GM12878 (cell line): ENCODE results near the gene ASPM. TPM values are rescaled to one million over a fixed set of nuclear protein-coding genes. Genes with fewer than 3 reads are reported as not detected.

Source experiments
- ATAC-seq: fragments of 200-7000 bp; cut with Tn5 transposase; 3 replicates; pipeline ENCODE4 v1.9.1; 2020; ENCODE audit warnings: mild to moderate bottlenecking, moderate library complexity
- BruUV-seq: library from RNA; stranded (reverse); fragments of 400-500 nt; replicated peaks from 2 replicates; lab custom pipeline; 2021; lab: Mats Ljungman, UMichigan
- CTCF ChIA-PET: fragments of 300-600 bp; sonication (Branson Sonifier 250); formaldehyde crosslinking; extraction: SDS; loops from one replicate; lab custom pipeline; 2021; ENCODE audit warnings: inconsistent platforms; lab: Yijun Ruan, JAX
- POLR2A ChIA-PET: fragments of 350-600 bp; formaldehyde crosslinking; extraction: SDS; loops from one replicate; lab custom pipeline; 2021; ENCODE audit warnings: inconsistent platforms; lab: Charles Lee
- RAD21 ChIA-PET: fragments of 300-600 bp; sonication (Branson Sonifier 250); formaldehyde crosslinking; loops from one replicate; lab custom pipeline; 2023; ENCODE audit warnings: antibody characterized with exemption; ENCODE audit not compliant: unreplicated experiment; lab: Charles Lee
- SMC1A ChIA-PET: fragments of 300-600 bp; sonication (Branson Sonifier 250); formaldehyde crosslinking; loops from one replicate; lab custom pipeline; 2023; ENCODE audit not compliant: unreplicated experiment, uncharacterized antibody; lab: Charles Lee
- DNase-seq: peaks from one replicate; pipeline ENCODE4 v3.0.0-alpha.2; 2011; ENCODE audit warnings: low read depth, low spot score
- FAIRE-seq: peaks from 3 replicates; lab custom pipeline; 2011; peaks lifted over from hg19 to GRCh38; lab: Jason Lieb, UNC
- H2AFZ ChIP-seq: 2 replicates; pipeline ENCODE4 v1.6.0; 2011; ENCODE audit warnings: low read depth, low read length, control low read depth; ENCODE audit not compliant: control insufficient read depth
- H3K27ac ChIP-seq: 2 replicates; pipeline ENCODE4 v1.5.1; 2011; ENCODE audit warnings: control low read depth; ENCODE audit not compliant: control insufficient read depth, insufficient read depth
- H3K27me3 ChIP-seq, 2 experiments: replicated peaks in 1 of 2; 2 replicates each; pipeline versions ENCODE4 v1.6.0 to v1.6.1; 2011; ENCODE audit warnings: low read length in 1 of 2; ENCODE audit not compliant: control insufficient read depth in 2 of 2, insufficient read depth in 2 of 2
- H3K36me3 ChIP-seq, 2 experiments: 2 replicates each; pipeline ENCODE4 v1.5.1; 2011; ENCODE audit warnings: low read length in 1 of 2; ENCODE audit not compliant: control insufficient read depth in 2 of 2, insufficient read depth in 2 of 2
- H3K4me1 ChIP-seq: 2 replicates; pipeline ENCODE4 v1.6.1; 2011; ENCODE audit warnings: mild to moderate bottlenecking, low read length, moderate library complexity, mixed read lengths; ENCODE audit not compliant: control insufficient read depth, insufficient read depth
- H3K4me2 ChIP-seq: 2 replicates; pipeline ENCODE4 v1.6.0; 2011; ENCODE audit warnings: control low read depth; ENCODE audit not compliant: control insufficient read depth, insufficient read depth
- H3K4me3 ChIP-seq: fragments of 200-600 bp; sonication (generic); 2 replicates; pipeline ENCODE4 v1.5.1; 2016
- H3K79me2 ChIP-seq: 2 replicates; pipeline ENCODE4 v1.6.0; 2011; ENCODE audit warnings: low read length; ENCODE audit not compliant: control insufficient read depth, insufficient read depth
- H3K9ac ChIP-seq: 2 replicates; pipeline ENCODE4 v1.8.0; 2011; ENCODE audit warnings: low read length, control low read depth, mixed read lengths; ENCODE audit not compliant: control insufficient read depth, insufficient read depth
- H3K9me3 ChIP-seq: replicated peaks from 3 replicates; pipeline ENCODE4 v1.5.1; 2011; ENCODE audit warnings: mild to moderate bottlenecking, low read length; ENCODE audit not compliant: control insufficient read depth, insufficient read depth
- H4K20me1 ChIP-seq: 2 replicates; pipeline ENCODE4 v1.6.0; 2011; ENCODE audit not compliant: control insufficient read depth, insufficient read depth
- CBX3 ChIP-seq: fragments of 200-600 bp; sonication (generic); IDR thresholded peaks from 2 replicates; pipeline ENCODE4 v1.6.1; 2016; ENCODE audit warnings: low read depth, borderline replicate concordance
- CEBPB ChIP-seq, 2 experiments: fragments of 150-350 bp in 1 of 2; IDR thresholded peaks; 2 replicates each; pipeline ENCODE4 v1.6.1; 2012 to 2014; ENCODE audit warnings: low read depth in 2 of 2, low read length in 2 of 2, borderline replicate concordance in 1 of 2, inconsistent platforms in 1 of 2
- CREB1 ChIP-seq: IDR thresholded peaks from 2 replicates; pipeline ENCODE4 v1.6.1; 2012; ENCODE audit warnings: low read depth, mild to moderate bottlenecking, inconsistent platforms
- CTCF ChIP-seq, 3 experiments: IDR thresholded peaks in 2 of 3; conservative IDR thresholded peaks in 1 of 3; 2 replicates each; pipeline ENCODE4 v1.5.1; 2011; ENCODE audit warnings: low read depth in 3 of 3, low read length in 3 of 3, mild to moderate bottlenecking in 3 of 3, control low read depth in 2 of 3, moderate library complexity in 2 of 3, inconsistent platforms in 1 of 3, mixed read lengths in 1 of 3; ENCODE audit not compliant: control insufficient read depth in 2 of 3, insufficient read depth in 1 of 3; ENCODE audit errors: extremely low read depth in 1 of 3
- E2F8 ChIP-seq: fragments of 450-650 bp; IDR thresholded peaks from 2 replicates; pipeline ENCODE4 v1.6.1; 2018; ENCODE audit warnings: mild to moderate bottlenecking, low read depth, moderate library complexity; ENCODE audit not compliant: partially characterized antibody
- ELK1 ChIP-seq: IDR thresholded peaks from 2 replicates; pipeline ENCODE4 v1.6.1; 2012; ENCODE audit warnings: low read depth, low read length, improper control_type of control experiment
- FOXK2 ChIP-seq: fragments of 450-650 bp; IDR thresholded peaks from 2 replicates; pipeline ENCODE4 v1.6.1; 2017; ENCODE audit warnings: mild to moderate bottlenecking, moderate library complexity
- KLF5 ChIP-seq: fragments of 450-650 bp; IDR thresholded peaks from 2 replicates; pipeline ENCODE4 v1.6.1; 2014; ENCODE audit warnings: mild to moderate bottlenecking; ENCODE audit not compliant: partially characterized antibody
- NBN ChIP-seq: fragments of 450-650 bp; IDR thresholded peaks from 2 replicates; pipeline ENCODE4 v1.6.1; 2016
- NFYA ChIP-seq: IDR thresholded peaks from 2 replicates; pipeline ENCODE4 v1.6.1; 2011; ENCODE audit warnings: low read depth, mild to moderate bottlenecking, low read length, improper control_type of control experiment, borderline replicate concordance
- NFYB ChIP-seq: IDR thresholded peaks from 2 replicates; pipeline ENCODE4 v1.6.1; 2011; ENCODE audit warnings: low read depth, mild to moderate bottlenecking, low read length, improper control_type of control experiment, moderate library complexity; ENCODE audit not compliant: insufficient read depth
- SMAD5 ChIP-seq: IDR thresholded peaks from 2 replicates; pipeline ENCODE4 v1.6.1; 2016; ENCODE audit warnings: antibody characterized with exemption, low read depth
- ZNF622 ChIP-seq: fragments of 450-650 bp; IDR thresholded peaks from 2 replicates; pipeline ENCODE4 v1.6.1; 2017; ENCODE audit warnings: mild to moderate bottlenecking, inconsistent platforms
- WGBS: methylation state at CpG from one replicate; pipeline ENCODE4 v1.1.6; 2016; ENCODE audit warnings: low lambda C conversion rate; ENCODE audit not compliant: insufficient replicate concordance, insufficient coverage; ENCODE audit errors: missing lambda C conversion rate; 5-methylcytosine and 5-hydroxymethylcytosine counted together
- in situ Hi-C: fragments of 300-500 bp; cut with MboI; formaldehyde crosslinking; loops from 9 replicates; pipeline ENCODE4 v1.14.3; 2018; ENCODE audit warnings: mixed read lengths
- intact Hi-C: fragments of 100-400 bp; cut with micrococcal nuclease; formaldehyde crosslinking; loops from one replicate; pipeline ENCODE4 v1.14.2; 2022; ENCODE audit not compliant: unreplicated experiment
- polyA plus RNA-seq, 11 experiments: library from polyadenylated mRNA; depleted of rRNA in 4 of 11; unstranded in 6 of 11; stranded (reverse) in 5 of 11; fragments of >200 nt; fragmentation: Nextera tagmentation in 4 of 11; fragmentation: Illumina TruSeq in 1 of 11; extraction: Ambion mirVana in 4 of 11; extraction: Trizol in 1 of 11; gene quantifications; 1 replicate in 1 of 11; 2 replicates in 10 of 11; pipeline versions ENCODE4 v1.2.1 to v1.2.3, GENCODE V29; 2011 to 2016; ENCODE audit warnings: inconsistent platforms in 2 of 11, missing spikeins in 2 of 11, low read depth in 1 of 11
- total RNA-seq, 4 experiments: library from RNA; depleted of rRNA in 3 of 4; stranded (reverse); fragments of >200 nt in 3 of 4; fragmentation: Illumina TruSeq in 1 of 4; extraction: Trizol in 1 of 4; gene quantifications; 2 replicates each; pipeline versions ENCODE4 v1.2.1 to v1.2.3, GENCODE V29; 2013 to 2021

Gene ASPM
- total and polyA plus RNA-seq, 10 of the 15 experiments (the other 5 are each of a cell fraction or from before 2014, with no cell fraction given): 16.2 to 54.9 (median 26.4) TPM

- TF ChIP-seq CTCF (IDR thresholded peaks at IDR 0.05 in 2 of 3, conservative IDR thresholded peaks at IDR 0.05 in 1 of 3; ENCODE audit: control insufficient read depth in 2 of 3, extremely low read depth in 1 of 3, insufficient read depth in 1 of 3, low read depth in 3 of 3, low read length in 3 of 3): no peak
- no peak for TF ChIP-seq NFYB
- TF ChIP-seq SMAD5: no peak
- TF ChIP-seq KLF5: no peak
- TF ChIP-seq NBN: no peak
- TF ChIP-seq FOXK2: no peak
- no peak for TF ChIP-seq CEBPB (IDR thresholded peaks at IDR 0.05; ENCODE audit: borderline replicate concordance in 1 of 2, low read depth in 2 of 2, low read length in 2 of 2)
- no peak for TF ChIP-seq ELK1
- TF ChIP-seq NFYA: no peak
- no peak for TF ChIP-seq CREB1
- no peak for TF ChIP-seq CBX3
Observed at GRCh38 chr1:197152662-197153061, 6.2 kb upstream of the ASPM start (continued).

- no peak overlapping the region for H3K4me3 ChIP-seq
- ATAC-seq (no peak), FAIRE-seq (no peak), DNase-seq (no peak)
- H3K27me3 ChIP-seq: no peaks in the 10 kb centered on the region
- ChIA-PET CTCF (interaction anchor here (0.6 to 1.7 kb wide), 3 partner anchors 8 to 40 kb away, joined by 3 to 5 read pairs (median 3); no protein-coding TSS in a partner anchor), POLR2A (no interaction called here), RAD21 (no interaction called here), SMC1A (interaction anchor here (0.7 to 0.9 kb wide), 3 partner anchors 10 to 28 kb away, joined by 3 read pairs; no protein-coding TSS in a partner anchor)
- no peak overlapping the region for H3K4me2 ChIP-seq
- in situ Hi-C loops (no loop called here), intact Hi-C loops (no loop called here)
- TF ChIP-seq E2F8: no peak
- TF ChIP-seq ELK1: no peak
- TF ChIP-seq ZNF622: no peak
- WGBS: 95% methylated on average over 1 of the region's 1 CpG
- peaks cover 3% of the 10 kb centered on the region for H3K79me2 ChIP-seq
- no TSS peak for BruUV-seq
- no peaks in the 10 kb centered on the region for H3K9me3 ChIP-seq
- H3K36me3 ChIP-seq: no peaks in the 10 kb centered on the region
- no peaks in the 10 kb centered on the region for H4K20me1 ChIP-seq
- H3K9ac ChIP-seq: no peak overlapping the region
- H3K4me1 ChIP-seq: no peaks in the 10 kb centered on the region
- no peak overlapping the region for H2AFZ ChIP-seq
- H3K27ac ChIP-seq: no peak overlapping the region
Observed at GRCh38 chr1:197151185-197151584, 4.7 kb upstream of the ASPM start.
